H1 (cell line): ENCODE measurements around the gene ADM2. TPM values are rescaled to one million over a fixed set of nuclear protein-coding genes. Genes with fewer than 3 reads are reported as not detected.

Source experiments
- ASH2L ChIP-seq: fragments of 200-600, 300-600 bp; sonication (generic); IDR thresholded peaks from one replicate; pipeline ENCODE4 v1.7.1; 2017; ENCODE audit warnings: low read length
- BACH1 ChIP-seq: IDR thresholded peaks from 2 replicates; pipeline ENCODE4 v1.6.1; 2012; ENCODE audit warnings: low read length, improper control_type of control experiment
- CBX5 ChIP-seq: fragments of 300-800, 300-1000 bp; sonication (generic); IDR thresholded peaks from 2 replicates; pipeline ENCODE4 v1.7.1; 2016; ENCODE audit warnings: antibody characterized with exemption, low read length, low read depth
- CHD7 ChIP-seq: fragments of 300-600 bp; sonication (generic); IDR thresholded peaks from 2 replicates; pipeline ENCODE4 v1.7.1; 2012; ENCODE audit warnings: low read length, moderate library complexity, mild to moderate bottlenecking, inconsistent platforms; ENCODE audit not compliant: insufficient replicate concordance
- EGR1 ChIP-seq: IDR thresholded peaks from 2 replicates; pipeline ENCODE4 v1.6.1; 2011; ENCODE audit warnings: low read depth, low read length, borderline replicate concordance
- HDAC2 ChIP-seq, 2 experiments: fragments of 300-600 bp in 1 of 2; sonication (generic) in 1 of 2; IDR thresholded peaks; 2 replicates each; pipeline ENCODE4 v1.6.1; 2011 to 2012; ENCODE audit warnings: low read depth in 2 of 2, low read length in 2 of 2, mild to moderate bottlenecking in 2 of 2, moderate library complexity in 2 of 2, borderline replicate concordance in 1 of 2, inconsistent platforms in 1 of 2
- POLR2AphosphoS5 ChIP-seq: IDR thresholded peaks from 2 replicates; pipeline ENCODE4 v1.6.1; 2011; ENCODE audit warnings: low read depth, low read length
- SIN3A ChIP-seq, 2 experiments: IDR thresholded peaks in 1 of 2; conservative IDR thresholded peaks in 1 of 2; 2 replicates each; pipeline ENCODE4 v1.6.1; 2011 to 2012; ENCODE audit warnings: low read length in 2 of 2, improper control_type of control experiment in 1 of 2, low read depth in 1 of 2, mild to moderate bottlenecking in 1 of 2
- SIRT6 ChIP-seq: IDR thresholded peaks from one replicate; pipeline ENCODE4 v1.7.1; 2012; ENCODE audit warnings: low read length, inconsistent platforms
- polyA plus RNA-seq, 7 experiments: library from polyadenylated mRNA; depleted of rRNA in 3 of 7; stranded (reverse) in 5 of 7; unstranded in 2 of 7; fragments of >200 nt in 5 of 7; fragments of 200-250 nt in 2 of 7; gene quantifications; 1 replicate in 5 of 7; 2 replicates in 1 of 7; 4 replicates in 1 of 7; pipeline versions ENCODE4 v1.2.1 to v1.2.3, GENCODE V29; 2011 to 2013; ENCODE audit warnings: missing spikeins in 2 of 7, mixed read lengths in 2 of 7
- total RNA-seq: library from RNA; stranded (reverse); fragmentation: NEBNext Ultra II Directional; extraction: Animal tissue kit (Norgen Biotek cat#: 25700); gene quantifications from 2 replicates; pipeline ENCODE4 v1.2.1, GENCODE V29; 2021
- TF ChIP-seq, protein P1 (sequence below): IDR thresholded peaks from 2 replicates; pipeline ENCODE4 v1.6.1; 2012; ENCODE audit warnings: low read length, inconsistent platforms

The ADM2 gene
- total and polyA plus RNA-seq, 2 of the 8 experiments (the other 6 are each of a cell fraction or from before 2014, with no cell fraction given), result 3.3 to 7.5 TPM

DNA sequence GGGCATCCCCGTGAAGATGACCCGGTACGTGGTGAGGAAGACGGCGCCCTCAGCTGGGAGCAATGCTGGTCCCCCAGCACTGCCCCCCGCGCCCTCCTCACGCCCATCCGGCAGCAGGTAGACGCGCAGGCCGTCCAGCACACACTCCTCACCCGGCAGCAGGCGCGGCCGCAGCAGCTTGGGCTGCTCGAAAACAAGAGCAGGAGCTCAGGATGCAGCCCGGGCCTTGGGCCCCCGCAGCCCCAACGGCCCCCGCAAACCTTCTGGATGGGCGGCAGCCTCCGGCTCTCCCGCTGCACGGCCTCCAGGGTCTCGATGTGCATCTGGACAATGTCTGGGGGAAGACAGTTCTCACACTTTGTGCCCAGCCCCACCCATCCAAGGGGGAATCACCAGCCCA is 19.8 kb upstream of the ADM2 start (continued):
- TF ChIP-seq CHD7 (no peak), HDAC2 (IDR thresholded peaks at IDR 0.05; ENCODE audit: borderline replicate concordance in 1 of 2, low read depth in 2 of 2, low read length in 2 of 2) (no peak), ASH2L (no peak), BACH1 (no peak), POLR2AphosphoS5 (no peak), SIRT6 (no peak), EGR1 (no peak), CBX5 (no peak), SIN3A (conservative IDR thresholded peaks at IDR 0.05 in 1 of 2, IDR thresholded peaks at IDR 0.05 in 1 of 2; ENCODE audit: low read depth in 1 of 2, low read length in 2 of 2) (no peak)
- TF ChIP-seq, protein P1, sequence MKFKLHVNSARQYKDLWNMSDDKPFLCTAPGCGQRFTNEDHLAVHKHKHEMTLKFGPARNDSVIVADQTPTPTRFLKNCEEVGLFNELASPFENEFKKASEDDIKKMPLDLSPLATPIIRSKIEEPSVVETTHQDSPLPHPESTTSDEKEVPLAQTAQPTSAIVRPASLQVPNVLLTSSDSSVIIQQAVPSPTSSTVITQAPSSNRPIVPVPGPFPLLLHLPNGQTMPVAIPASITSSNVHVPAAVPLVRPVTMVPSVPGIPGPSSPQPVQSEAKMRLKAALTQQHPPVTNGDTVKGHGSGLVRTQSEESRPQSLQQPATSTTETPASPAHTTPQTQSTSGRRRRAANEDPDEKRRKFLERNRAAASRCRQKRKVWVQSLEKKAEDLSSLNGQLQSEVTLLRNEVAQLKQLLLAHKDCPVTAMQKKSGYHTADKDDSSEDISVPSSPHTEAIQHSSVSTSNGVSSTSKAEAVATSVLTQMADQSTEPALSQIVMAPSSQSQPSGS, result no peak
